SK-N-SH (cell line): Measurements from ENCODE around the gene MED7.

ENCODE experiments used
- CHD2 ChIP-seq: fragments of 150-350 bp; IDR thresholded peaks from 2 replicates; pipeline ENCODE4 v1.6.1; 2018; ENCODE audit warnings: low read length; ENCODE audit not compliant: partially characterized antibody
- CTCF ChIP-seq: fragments of 200-600 bp; sonication (generic); IDR thresholded peaks from 2 replicates; pipeline ENCODE4 v1.6.1; 2017; ENCODE audit warnings: antibody characterized with exemption, mild to moderate bottlenecking, moderate library complexity
- EP300 ChIP-seq, 2 experiments: IDR thresholded peaks; 2 replicates each; pipeline versions ENCODE4 v1.4.0 to v1.6.1; 2012; ENCODE audit warnings: borderline replicate concordance in 1 of 2, low read depth in 1 of 2, low read length in 1 of 2
- MAX ChIP-seq: IDR thresholded peaks from 2 replicates; pipeline ENCODE4 v1.4.0; 2012; ENCODE audit warnings: low read depth
- MXI1 ChIP-seq: IDR thresholded peaks from 2 replicates; pipeline ENCODE4 v1.6.1; 2012; ENCODE audit warnings: mild to moderate bottlenecking, low read depth, low read length, improper control_type of control experiment
- POLR2AphosphoS5 ChIP-seq: IDR thresholded peaks from 2 replicates; pipeline ENCODE4 v1.6.1; 2012; ENCODE audit warnings: low read depth, low read length
- SIN3A ChIP-seq: IDR thresholded peaks from 2 replicates; pipeline ENCODE4 v1.6.1; 2012; ENCODE audit warnings: low read depth, mild to moderate bottlenecking, low read length, moderate library complexity, borderline replicate concordance
- TAF1 ChIP-seq: IDR thresholded peaks from 2 replicates; pipeline ENCODE4 v1.6.1; 2012; ENCODE audit warnings: low read depth, mild to moderate bottlenecking, low read length, moderate library complexity, borderline replicate concordance

GRCh38 chr5:157177953-157178352 is 35.3 kb upstream of the MED7 start:
- TF ChIP-seq TAF1 (no peak), CTCF (no peak), EP300 (IDR thresholded peaks at IDR 0.05; ENCODE audit: borderline replicate concordance in 1 of 2, low read depth in 1 of 2, low read length in 1 of 2) (no peak), CHD2 (no peak), POLR2AphosphoS5 (no peak), SIN3A (no peak), MXI1 (no peak), MAX (no peak)
